ENCODE results near the gene TNFAIP8L1.
"Not testable (repeated sequence)": the region's sequence is repeated elsewhere in the genome, so short reads cannot be mapped to it uniquely, and the experiment has no call there.

Gene TNFAIP8L1

DNA sequence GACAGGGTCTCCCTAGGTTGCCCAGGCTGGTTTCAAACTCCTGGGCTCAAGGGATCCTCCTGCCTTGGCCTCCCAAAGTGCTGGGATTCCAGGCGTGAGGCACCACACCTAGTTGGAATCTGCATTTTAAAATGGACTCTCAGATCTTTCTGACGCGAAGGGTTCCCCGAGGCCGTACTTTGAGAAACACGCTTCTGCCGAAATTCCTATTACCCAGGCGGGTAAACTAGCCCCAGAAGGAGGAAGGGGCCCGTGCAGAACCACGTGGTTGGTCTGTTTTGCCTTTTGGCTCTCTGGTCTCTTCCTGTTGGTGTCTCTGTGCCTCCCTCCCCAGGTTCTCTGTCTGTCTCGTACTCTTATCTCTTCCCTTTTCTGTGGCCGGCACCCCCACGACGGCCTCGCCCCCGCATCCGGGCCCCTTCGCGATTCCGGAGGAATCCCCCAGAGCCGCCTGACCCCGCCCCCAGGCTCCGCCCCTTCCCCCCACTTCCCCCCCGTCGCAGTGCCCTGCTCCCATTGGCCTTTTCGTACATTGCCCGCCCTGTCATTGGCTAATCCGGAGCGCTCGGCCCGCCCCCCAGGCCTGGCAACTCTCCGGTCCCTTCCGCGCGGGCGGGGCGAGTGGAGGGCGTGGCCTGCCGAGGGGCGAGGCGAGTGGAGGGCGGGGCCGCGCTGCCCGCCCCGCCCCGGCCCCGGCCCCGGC is at the start of gene TNFAIP8L1:
TSS of gene TNFAIP8L1 (plus strand) at position 689 of the 703 bp plus-strand sequence. CDS start 12,354 bp downstream, outside the sequence.
- DNase-seq: peak; percentile 99 to 100

DNA sequence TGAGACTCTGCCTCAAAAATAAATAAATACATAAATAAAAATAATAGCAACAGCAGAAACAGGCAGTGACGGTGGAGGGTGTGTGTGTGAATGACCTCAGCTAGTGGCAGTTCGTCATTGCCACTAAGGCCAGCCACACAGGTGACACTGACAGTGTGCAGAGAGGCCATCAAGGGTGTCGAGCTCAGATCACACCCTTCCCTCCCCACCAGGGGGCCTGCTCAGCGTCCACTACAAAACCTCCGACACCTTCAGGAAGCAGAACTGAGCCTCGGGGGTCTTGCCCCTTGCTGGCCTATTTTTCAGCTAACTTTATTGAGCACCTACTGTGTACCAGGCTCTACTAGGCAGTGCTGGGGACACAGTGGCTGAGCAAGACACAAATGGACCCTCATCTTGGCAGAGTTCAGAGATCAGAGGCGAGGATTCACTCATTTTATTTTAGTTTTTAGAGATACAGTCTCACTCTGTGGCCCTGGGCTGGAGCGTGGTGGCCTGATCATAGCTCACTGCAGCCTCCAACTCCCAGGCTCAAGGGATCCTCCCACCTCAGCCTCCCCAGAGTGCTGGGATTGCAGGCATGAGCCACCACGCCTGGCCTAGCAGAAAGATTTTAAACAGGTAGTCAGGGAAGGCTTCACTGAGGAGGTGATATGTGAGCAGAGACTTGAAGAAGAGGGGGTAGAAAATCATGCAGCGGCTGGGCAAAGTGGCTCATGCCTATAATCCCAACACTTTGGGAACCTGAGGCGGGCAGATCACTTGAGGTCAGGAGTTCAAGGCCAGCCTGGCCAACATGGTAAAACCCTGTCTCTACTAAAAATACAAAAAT is 49.5 kb upstream of the TNFAIP8L1 start:
- peak; percentile 29 to 61 for DNase-seq

DNA sequence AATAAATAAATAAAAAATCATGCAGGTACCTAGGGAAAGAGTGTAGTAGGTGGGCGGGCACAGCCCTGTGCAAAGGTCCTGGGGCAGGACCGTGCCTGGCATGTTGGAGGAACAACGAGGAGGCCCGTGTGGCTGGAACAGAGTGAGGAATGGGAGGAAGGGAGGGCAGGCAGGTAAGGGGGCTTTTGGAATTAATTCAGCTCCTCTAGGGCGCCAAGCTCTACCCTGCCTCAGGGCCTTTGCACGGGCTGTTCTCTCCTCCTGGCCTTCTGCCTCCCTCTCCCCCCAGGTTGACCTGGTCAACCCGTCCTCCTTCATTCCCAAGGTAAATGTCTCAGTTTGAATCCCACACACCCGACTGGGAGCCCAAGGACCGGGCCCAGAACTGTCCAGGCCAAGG is 48.8 kb upstream of the TNFAIP8L1 start:
- no peak for DNase-seq

DNA sequence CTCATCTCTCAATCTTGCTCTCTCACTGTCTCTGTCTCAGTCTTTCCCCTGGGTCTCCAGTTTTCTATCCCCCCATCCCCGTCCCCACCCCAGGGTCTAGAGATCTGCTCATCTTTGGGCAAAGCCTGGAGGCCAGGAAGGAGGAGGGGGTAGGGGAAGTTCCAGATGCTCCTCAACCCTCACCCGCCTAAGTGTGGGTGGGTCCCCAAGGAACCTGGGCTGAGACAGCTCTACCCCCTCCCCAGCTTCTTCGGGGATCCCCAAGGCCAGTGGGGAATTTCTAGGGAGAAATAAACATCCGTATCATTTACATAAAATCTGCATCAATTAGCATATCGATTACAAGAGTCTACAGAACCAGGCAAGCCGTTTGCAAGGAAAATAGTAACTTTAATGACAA is 48.0 kb upstream of the TNFAIP8L1 start:
- no peak for DNase-seq

DNA sequence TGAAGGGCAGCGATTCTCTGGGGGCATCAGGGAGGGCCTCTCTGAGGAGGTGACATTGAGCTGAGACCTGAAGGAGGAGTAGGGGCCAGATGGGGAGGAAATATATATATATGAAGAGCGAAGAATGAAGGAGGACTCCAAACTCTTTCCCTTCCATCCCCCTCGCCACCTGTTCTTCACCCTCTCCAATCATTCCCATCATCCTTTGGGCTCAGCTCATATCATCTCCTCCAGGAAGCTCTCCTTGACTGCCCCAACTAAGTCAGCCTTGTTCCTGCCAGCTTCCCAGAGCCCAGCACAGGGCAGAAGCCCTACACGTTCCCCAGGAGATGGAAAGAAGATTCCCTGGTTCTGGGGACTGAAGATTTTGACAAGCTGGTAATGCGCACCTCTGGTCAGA is 46.9 kb upstream of the TNFAIP8L1 start:
- DNase-seq: no peak

DNA sequence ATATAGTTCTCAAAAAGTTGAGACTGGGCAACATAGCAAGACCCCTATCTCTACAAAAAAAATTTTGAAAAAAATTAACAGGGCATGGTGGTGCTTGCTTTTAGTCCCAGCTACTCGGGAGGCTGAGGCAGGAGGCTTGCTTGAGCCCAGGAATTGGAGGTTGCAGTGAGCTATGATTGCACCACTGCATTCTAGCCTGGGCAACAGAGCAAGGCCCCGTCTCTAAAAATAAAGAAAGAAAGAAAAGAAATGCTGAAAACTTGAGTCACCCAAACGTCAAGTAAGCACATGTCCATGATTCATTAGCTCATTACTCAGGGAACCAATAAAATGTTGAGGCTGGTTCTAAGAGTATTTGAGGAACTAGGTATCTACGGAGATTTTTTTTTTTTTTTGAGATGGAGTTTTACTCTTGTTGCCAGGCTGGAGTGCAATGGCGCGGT is 45.9 kb upstream of the TNFAIP8L1 start:
- DNase-seq: peak; percentile 43 to 58

DNA sequence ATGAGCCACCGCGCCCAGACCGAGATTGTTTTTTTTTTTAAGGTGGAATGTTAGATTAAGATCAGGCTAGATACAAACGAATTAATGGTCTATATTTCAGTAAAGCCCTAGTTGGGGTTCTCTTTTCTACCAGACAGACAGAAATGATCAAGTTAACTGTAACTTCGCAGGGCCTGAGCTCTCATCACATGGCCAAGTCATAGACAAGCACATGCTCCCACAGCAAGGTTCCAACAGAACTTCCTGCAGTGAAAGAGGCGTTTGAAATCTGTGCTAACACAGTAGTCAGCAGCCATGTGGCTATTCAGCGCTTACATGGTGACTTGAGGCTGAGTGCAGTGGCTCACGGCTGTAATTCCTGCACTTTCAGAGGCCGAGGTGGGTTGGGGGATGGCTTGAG is 45.1 kb upstream of the TNFAIP8L1 start:
- no peak for DNase-seq

DNA sequence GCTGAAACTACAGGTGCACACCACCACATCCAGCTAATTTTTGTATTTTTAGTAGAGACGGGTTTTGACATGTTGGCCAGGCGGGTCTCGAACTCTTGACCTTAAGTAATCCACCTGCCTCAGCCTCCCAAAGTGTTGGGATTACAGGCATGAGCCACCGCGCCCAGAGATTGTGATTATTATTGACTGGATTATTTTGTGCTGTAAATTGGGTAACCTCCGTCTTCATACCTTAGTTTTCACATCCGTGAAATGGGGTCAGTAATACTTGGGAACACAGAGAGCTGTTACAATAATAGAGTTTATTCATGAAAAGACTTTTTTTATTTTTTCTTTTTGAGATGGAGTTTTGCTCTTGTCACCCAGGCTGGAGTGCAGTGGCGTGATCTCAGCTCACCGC is 44.2 kb upstream of the TNFAIP8L1 start:
- DNase-seq: not testable (repeated sequence)

DNA sequence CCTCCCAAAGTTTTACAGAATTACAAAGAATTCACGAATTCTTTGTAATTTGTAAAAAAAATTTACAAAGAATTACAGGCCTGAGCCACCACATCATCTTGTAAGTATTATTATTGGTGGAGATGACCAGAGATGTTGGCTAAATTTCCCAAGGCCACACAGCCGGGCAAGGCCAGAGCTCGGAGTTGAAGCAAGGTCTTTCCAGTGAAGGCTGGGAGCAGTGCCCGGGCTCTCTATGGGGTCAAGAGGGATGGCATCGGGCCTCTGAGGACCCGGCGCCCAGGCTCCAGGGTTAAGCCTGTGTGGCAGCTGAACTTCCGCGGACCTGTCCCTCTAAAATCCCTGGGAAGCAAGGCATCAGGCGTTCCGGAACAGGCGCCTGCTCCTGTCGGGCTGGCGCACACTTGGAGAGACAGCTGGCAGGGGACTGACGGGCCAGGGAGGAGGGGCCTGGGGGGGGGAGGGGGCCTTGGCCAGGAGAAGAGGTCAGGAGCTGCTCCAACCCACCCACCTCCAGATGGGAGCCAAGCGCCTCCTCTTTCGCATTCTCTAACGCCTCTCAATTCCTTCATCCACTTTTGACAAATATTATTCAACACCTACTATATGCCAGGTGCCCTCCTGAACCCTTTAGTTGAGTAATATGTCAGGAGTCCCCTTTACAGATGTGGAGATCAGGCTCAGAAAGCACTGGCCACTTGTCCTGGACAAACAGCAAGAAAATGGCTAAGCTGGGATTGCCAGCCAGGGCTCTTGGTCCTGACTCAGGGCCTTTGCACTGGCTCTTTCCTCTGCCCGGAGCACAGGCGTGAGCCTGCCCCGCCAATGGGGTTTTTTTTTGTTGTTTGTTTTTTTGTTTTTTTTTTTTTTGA is 43.0 kb upstream of the TNFAIP8L1 start:
- no peak for DNase-seq

DNA sequence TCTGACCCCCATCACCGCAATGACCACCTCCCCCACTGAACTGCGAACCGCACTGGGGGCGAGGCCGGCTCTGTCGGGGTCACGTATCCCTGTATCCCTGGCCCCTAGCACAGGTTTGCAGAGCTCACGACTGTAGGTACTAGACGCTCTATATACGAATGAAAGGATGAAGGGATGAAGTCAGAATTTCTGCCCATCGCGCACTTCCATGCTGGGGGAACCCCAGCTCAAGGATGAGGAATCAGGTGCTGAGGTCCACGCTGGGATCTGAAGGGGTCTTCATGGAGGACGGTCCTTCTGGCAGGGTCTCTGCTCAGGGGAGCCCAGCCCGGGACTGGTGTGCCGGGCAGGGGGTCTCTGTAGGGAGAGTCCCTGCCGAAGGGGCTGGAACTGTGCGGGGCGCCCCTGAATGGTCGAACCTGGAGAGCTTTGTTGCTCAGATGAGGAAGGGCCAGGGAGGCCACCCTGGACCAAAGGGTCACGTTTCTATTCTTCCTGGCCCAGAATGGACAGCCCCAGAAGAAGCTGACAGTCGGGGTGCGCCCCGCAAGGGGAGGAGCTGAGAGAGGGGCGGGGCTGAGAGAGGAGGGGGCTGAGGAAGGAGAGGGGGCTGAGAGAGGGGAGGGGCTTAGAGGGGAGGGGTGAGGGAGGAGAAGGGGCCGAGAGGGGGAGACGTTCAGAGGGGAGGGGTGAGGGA is 41.9 kb upstream of the TNFAIP8L1 start:
- peak in 1 of 2 experiments; percentile 54 for DNase-seq

DNA sequence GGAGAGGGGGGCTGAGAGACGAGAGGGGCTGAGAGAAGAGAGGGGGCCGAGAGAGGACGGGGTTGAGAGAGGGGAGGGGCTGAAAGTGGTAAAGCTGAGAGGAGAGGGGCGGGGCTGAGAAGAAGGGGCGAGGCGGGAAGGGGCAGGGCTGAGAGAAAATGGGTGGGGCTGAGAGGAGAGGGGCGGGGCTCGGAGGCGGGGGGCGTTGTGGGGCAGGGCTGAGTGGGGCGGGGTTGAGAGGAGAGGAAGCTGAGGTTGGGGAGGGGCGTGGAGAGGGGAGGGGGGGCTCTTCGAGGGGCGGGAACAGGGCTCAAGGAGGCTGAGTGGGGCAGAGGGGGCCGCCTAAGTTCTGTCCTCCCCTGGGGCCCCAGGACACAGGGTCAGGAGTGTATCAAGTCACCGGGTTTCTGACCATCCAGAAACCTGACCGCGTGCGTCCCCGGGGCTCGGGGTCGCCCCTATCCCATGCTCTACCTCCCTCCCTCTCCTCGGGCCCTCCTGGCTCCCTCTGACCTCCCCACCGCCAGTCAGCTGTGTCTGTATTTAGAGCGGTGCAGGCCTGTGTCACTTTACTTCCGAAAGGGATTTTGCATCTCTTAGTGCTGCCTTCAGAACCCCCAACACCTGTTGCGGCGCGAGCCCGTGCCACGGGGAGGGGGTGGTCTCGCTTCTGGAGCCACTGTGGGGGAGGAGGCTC is 41.2 kb upstream of the TNFAIP8L1 start:
- peak; percentile 54 to 76 for DNase-seq

DNA sequence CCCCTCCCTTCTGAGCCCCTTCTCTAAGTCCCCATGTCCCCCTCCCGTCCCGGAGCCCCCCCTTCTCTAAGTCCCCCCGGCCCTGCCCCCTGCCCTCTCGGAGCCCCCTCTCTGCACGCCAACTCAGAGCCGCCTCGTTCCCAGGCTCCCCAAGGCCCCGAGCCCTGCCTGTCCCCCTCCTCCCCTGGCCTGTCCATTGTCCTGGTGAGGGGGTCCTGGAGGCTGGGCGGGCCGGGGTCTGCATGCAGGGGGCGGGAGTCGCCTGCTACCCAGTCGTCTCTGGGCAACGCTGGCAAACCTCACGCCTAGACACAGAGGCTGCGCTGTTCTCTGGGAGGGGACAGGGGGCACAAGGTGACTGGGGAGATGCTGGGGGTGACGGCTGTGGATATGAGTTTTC is 40.6 kb upstream of the TNFAIP8L1 start:
- no peak for DNase-seq

DNA sequence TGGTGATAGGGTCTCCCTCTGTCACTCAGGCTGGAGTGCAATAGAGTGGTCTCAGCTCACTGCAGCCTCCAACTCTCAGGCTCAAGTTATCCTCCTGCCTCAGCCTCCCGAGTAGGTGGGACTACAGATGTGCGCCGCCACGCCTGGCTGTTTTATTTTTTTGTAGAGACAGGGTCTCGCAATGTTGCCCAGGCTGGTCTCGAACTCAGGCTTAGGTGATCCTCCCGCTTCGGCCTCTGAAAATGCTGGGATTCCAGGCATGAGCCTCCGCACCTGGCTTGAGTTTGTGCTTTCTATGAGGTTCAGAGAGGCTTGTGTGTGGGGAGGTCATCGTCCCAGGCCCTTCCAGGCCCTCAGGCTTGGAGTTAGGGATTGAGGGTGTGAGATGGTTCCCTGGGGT is 39.2 kb upstream of the TNFAIP8L1 start:
- no peak for DNase-seq

DNA sequence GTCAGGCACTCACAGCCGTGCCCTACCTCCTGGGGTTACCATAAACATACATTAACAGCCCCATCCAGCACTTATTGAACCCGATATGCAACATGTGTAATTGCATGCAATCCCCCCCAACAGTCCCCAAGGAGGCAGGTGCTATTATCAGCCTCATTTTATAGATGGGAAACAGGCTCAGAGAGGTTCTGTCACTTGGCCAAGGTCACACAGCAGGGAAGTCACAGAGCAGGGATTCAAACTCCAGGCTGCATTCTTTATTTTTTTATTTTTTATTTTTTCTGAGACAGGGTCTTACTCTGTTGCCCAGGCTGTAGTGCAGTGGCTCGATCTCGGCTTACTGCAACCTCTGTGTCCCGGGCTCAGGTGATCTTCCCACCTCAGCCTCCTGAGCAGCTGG is 38.4 kb upstream of the TNFAIP8L1 start:
- no peak for DNase-seq

DNA sequence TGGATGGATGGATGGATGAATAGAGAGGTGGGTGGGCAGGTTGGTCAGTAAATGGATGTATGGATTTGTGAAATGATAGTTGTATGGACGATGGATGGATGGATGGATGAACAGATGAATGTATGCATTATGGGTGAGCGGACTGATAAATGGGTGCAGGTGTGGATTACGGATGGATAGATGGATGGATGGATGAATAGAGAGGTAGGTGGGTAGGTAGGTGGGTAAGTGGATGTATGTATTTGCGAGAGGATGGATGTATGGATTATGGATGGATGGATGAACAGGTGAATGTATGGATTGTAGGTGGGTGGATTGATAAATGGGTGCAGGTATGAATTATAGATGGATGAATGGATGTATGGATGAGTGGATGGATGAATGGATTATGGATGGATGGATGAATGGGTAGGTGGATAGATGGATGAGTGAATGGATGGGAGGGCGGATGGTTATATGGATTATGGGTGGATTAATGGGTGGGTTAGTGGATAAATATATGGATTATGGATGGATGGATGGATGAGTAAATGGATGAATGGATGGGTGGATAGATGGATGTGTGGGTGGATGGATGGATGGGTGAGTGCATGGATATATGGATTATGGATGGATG is 37.0 kb upstream of the TNFAIP8L1 start:
- DNase-seq: no peak

DNA sequence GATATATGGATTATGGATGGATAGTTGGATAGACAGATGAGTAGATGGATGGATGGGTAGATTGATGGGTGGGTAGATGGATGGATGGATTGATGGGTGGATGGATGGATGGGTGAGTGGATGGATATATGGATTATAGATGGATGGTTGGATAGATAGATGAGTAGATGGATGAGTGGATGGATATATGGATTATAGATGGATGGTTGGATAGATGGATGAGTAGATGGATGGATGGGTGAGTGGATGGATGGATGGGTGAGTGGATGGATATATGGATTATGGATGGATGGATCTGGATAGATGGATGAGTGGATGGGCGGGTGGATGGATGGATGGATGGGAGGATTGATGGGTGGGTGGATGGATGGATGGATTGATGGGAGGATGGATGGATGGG is 36.4 kb upstream of the TNFAIP8L1 start:
- DNase-seq: no peak

DNA sequence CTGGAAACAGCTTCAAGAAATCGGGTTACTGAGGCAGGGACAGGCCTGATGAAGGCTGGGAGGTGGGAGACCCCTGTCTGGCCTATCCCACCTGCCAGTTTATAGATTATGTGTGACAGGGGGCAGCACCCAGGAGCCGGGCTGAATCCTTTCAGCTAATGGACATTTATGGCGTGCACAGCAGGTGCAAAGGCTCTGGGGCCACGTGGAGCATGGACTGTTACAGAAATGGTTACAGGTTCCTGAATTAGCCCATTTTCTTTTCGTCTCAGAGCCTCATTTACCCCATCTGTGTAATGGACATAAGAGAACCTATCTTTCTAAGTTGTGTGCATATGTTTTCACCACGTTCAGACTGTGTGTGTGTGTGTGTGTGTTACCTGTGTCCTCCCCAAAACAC is 34.4 kb upstream of the TNFAIP8L1 start:
- no peak for DNase-seq

DNA sequence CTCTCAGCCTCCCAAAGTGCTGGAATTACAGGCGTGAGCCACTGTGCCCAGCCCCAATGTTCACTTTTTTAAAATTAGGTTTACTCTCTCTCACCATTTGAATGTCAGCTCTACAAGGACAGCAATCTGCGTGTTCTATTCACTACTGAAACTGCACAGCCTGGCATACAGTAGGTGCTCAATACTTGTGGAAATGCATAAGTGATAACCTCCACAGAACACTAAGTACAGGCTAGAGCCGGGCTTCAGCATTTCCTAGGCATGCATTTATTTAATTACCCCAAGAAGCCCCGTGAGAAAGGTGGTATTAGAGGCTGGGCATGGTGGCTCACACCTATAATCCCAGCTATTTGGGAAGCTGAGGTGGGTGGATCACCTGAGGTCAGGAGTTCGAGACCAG is 33.1 kb upstream of the TNFAIP8L1 start:
- DNase-seq: no peak

DNA sequence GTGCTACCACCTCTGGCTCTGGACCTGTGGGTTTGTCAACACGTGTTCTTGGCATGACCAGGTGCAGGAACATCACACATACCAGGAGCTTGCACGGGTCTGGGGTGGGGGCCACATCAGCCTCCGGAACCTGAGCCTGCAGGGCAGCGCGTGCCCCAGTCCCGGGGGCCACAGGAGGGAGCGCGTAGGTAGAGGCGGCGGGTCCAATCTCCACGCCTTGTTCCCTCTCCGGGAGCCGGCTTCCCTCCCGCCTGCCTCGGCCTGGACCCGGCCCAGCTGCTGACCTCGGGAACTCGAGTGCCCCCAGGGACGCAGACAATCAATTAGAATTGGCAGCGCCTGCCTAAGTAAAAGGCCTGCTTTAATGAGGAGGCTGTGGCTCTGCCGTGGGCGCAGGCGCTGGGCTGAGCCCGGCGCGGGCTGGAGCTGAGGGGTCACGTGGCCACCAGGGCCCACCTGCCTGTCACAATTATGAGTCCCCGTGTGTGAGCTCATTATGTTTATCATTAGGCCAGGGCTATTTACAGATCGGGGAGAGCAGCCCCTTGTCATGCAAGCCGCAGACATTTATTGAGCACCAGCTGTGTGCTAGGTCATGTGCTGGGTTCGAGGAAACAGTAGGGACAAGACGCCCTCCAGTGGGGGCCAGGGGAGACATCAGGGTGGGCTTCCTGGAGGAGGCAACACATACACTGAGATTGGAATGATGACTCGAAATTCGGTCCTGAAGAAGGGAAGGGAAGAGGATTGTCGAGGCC is 32.2 kb upstream of the TNFAIP8L1 start:
- DNase-seq: no peak

DNA sequence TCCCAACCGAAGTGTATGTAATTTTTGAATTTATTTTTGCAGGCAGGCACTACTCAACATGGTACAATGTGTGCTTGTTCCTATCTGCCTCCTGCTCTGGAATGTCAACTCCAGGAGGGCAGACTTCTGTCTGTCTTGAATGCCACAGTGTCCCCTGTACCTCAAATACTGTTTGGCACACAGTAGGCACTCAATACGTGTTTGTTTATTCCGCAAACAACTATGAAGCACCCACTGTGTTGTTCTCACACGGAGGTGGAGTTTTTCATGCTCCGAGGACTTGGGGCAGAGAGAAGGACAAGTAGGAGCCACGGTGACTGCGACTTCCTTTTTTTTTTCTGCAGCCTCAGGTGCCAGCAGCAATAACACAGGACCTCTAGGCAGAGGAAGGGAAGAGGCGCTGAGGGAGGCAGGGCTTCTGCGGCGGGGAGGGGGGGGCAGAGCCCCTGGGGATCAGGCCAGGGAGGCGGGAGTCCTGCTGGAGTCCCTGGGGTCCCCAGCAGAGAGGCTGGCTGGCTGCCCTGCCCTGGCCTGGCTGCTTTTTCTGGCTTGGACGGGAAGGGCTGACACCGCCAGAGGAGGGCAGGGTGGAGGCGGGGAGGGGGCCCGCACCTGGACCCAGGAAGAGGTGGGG is 29.3 kb upstream of the TNFAIP8L1 start:
- peak; percentile 88 to 91 for DNase-seq

All from Kasumi-1 (cell line).